Raji (cell line): ENCODE data around the gene ARID5B.

Source experiments
- POLR2A ChIP-seq: IDR thresholded peaks from 2 replicates; pipeline ENCODE4 v1.6.1; 2011; ENCODE audit warnings: low read depth, low read length, control low read depth; ENCODE audit not compliant: insufficient read depth

Gene ARID5B

GRCh38 chr10:62025901-62026879, 124.7 kb downstream of the ARID5B start:
- no peak for TF ChIP-seq POLR2A

GRCh38 chr10:62027841-62028501, 126.5 kb downstream of the ARID5B start:
- no peak for TF ChIP-seq POLR2A

- no peak for TF ChIP-seq POLR2A
These were observed 127.9 kb downstream of the ARID5B start for GRCh38 chr10:62029401-62029800.

GRCh38 chr10:62031507-62031906, 130.0 kb downstream of the ARID5B start:
- TF ChIP-seq POLR2A, result no peak

- no peak for TF ChIP-seq POLR2A
These were observed 131.6 kb downstream of the ARID5B start for GRCh38 chr10:62033125-62033524.

- TF ChIP-seq POLR2A, result no peak
These were observed 132.7 kb downstream of the ARID5B start for GRCh38 chr10:62034096-62034640.

- TF ChIP-seq POLR2A, result no peak
These were observed 134.9 kb downstream of the ARID5B start for GRCh38 chr10:62036186-62037081.

- TF ChIP-seq POLR2A, result no peak
These were observed 135.8 kb downstream of the ARID5B start for GRCh38 chr10:62037166-62037831.

- TF ChIP-seq POLR2A, result no peak
These were observed 136.6 kb downstream of the ARID5B start for GRCh38 chr10:62037890-62038608.

GRCh38 chr10:62038609-62039190, 137.2 kb downstream of the ARID5B start:
- TF ChIP-seq POLR2A, result no peak

- no peak for TF ChIP-seq POLR2A
These were observed 138.5 kb downstream of the ARID5B start for GRCh38 chr10:62039954-62040353.

- TF ChIP-seq POLR2A, result no peak
These were observed 139.4 kb downstream of the ARID5B start for GRCh38 chr10:62040881-62041280.

GRCh38 chr10:62043421-62044021, 142.0 kb downstream of the ARID5B start:
- no peak for TF ChIP-seq POLR2A
